PC-9 (cell line): ENCODE results near the gene SSC5D.

Experiments used
- CTCF ChIP-seq: fragments of 200-600 bp; sonication (generic); conservative IDR thresholded peaks from 2 replicates; pipeline ENCODE4 v1.6.1; 2017; ENCODE audit warnings: mixed run types, antibody characterized with exemption, mild to moderate bottlenecking, moderate library complexity
- EZH2 ChIP-seq: fragments of 200-600 bp; sonication (generic); IDR thresholded peaks from 2 replicates; pipeline ENCODE4 v1.8.0; 2017; ENCODE audit warnings: antibody characterized with exemption, low read depth

GRCh38 chr19:55537741-55538111, 49.5 kb downstream of the SSC5D start:
- TF ChIP-seq CTCF (no peak), EZH2 (no peak)
